Calu3 (cell line): ENCODE results near the gene RAB22A. TPM values are rescaled to one million over a fixed set of nuclear protein-coding genes. Genes with fewer than 3 reads are reported as not detected.
A peak's percentile ranks its signal among the peaks of the same experiment; 100 is the strongest.

Experiments
- BruUV-seq: library from RNA; stranded (reverse); fragments of 400-500 nt; replicated peaks from 2 replicates; lab custom pipeline; 2021; lab: Mats Ljungman, UMichigan
- CTCF ChIA-PET: fragments of 300-600 bp; sonication (Branson Sonifier 250); formaldehyde crosslinking; loops from one replicate; lab custom pipeline; 2022; ENCODE audit warnings: antibody characterized with exemption; lab: Charles Lee
- DNase-seq: peaks from one replicate; pipeline ENCODE4 v3.0.0; 2022
- H3K27ac Mint-ChIP-seq: one replicate; pipeline ENCODE4 v1.8.0; 2022; ENCODE audit warnings: mixed read lengths; ENCODE audit not compliant: unreplicated experiment
- H3K27me3 Mint-ChIP-seq: one replicate; pipeline ENCODE4 v1.8.0; 2022; ENCODE audit warnings: mixed read lengths; ENCODE audit not compliant: unreplicated experiment
- H3K36me3 Mint-ChIP-seq: one replicate; pipeline ENCODE4 v1.8.0; 2022; ENCODE audit warnings: mild to moderate bottlenecking, moderate library complexity, mixed read lengths; ENCODE audit not compliant: insufficient read depth, unreplicated experiment
- H3K4me1 Mint-ChIP-seq: one replicate; pipeline ENCODE4 v1.8.0; 2022; ENCODE audit warnings: mild to moderate bottlenecking, low read depth, mixed read lengths; ENCODE audit not compliant: unreplicated experiment
- H3K4me3 Mint-ChIP-seq: one replicate; pipeline ENCODE4 v1.8.0; 2022; ENCODE audit warnings: mild to moderate bottlenecking, low read depth, moderate library complexity, mixed read lengths; ENCODE audit not compliant: unreplicated experiment
- H3K9me3 Mint-ChIP-seq: one replicate; pipeline ENCODE4 v1.8.0; 2022; ENCODE audit warnings: low read depth, mixed read lengths; ENCODE audit not compliant: unreplicated experiment
- CTCF ChIP-seq: fragments of 200-600 bp; IDR thresholded peaks from one replicate; pipeline ENCODE4 v1.8.0; 2022; ENCODE audit warnings: antibody characterized with exemption; ENCODE audit not compliant: unreplicated experiment
- intact Hi-C: fragments of 100-400 bp; cut with micrococcal nuclease; formaldehyde crosslinking; loops from one replicate; pipeline ENCODE4 v1.10.0; 2022; ENCODE audit not compliant: unreplicated experiment
- total RNA-seq: library from RNA; stranded (reverse); gene quantifications from 2 replicates; pipeline ENCODE4 v1.2.3, GENCODE V29; 2022

Gene RAB22A
- total RNA-seq, 1 experiment from 2014 or later: 29.0 TPM

- DNase-seq: no peak
- Mint-ChIP-seq H3K36me3 (peaks cover 35% of the 10 kb centered on the region), H3K4me3 (peak overlapping the region; percentile 80), H3K27me3 (no peaks in the 10 kb centered on the region), H3K27ac (peak overlapping the region; percentile 83), H3K4me1 (peaks cover 46% of the 10 kb centered on the region), H3K9me3 (no peaks in the 10 kb centered on the region)
- BruUV-seq: TSS peak; percentile 40
- CTCF ChIA-PET: interaction anchor here (0.7 kb wide), 3 partner anchors 40 to 1825 kb away, joined by 3 read pairs; no protein-coding TSS in a partner anchor
- no peak for TF ChIP-seq CTCF
- intact Hi-C loops: no loop called here
These were observed 81.1 kb downstream of the RAB22A start for GRCh38 chr20:58390659-58391035.

- DNase-seq: no peak
- no TSS peak for BruUV-seq
- CTCF ChIA-PET: no interaction called here
- H3K9me3 Mint-ChIP-seq: no peaks in the 10 kb centered on the region
- no peak for TF ChIP-seq CTCF
- H3K27ac Mint-ChIP-seq: no peak overlapping the region
- intact Hi-C loops: no loop called here
- H3K36me3 Mint-ChIP-seq: peaks cover 35% of the 10 kb centered on the region
- H3K4me1 Mint-ChIP-seq: peaks cover 53% of the 10 kb centered on the region
- H3K27me3 Mint-ChIP-seq: no peaks in the 10 kb centered on the region
- no peak overlapping the region for H3K4me3 Mint-ChIP-seq
These were observed 82.8 kb downstream of the RAB22A start for GRCh38 chr20:58392286-58392685.

- Mint-ChIP-seq H3K4me3 (no peak overlapping the region), H3K27me3 (no peaks in the 10 kb centered on the region)
- intact Hi-C loops: no loop called here
These were observed 83.8 kb downstream of the RAB22A start for GRCh38 chr20:58393299-58393698.

GRCh38 chr20:58394801-58395200 lies 85.3 kb downstream of the RAB22A start:
- H3K27ac Mint-ChIP-seq: no peak overlapping the region
- no TSS peak for BruUV-seq

More at GRCh38 chr20:58393299-58393698, 83.8 kb downstream of the RAB22A start:
- Mint-ChIP-seq H3K36me3 (peaks cover 35% of the 10 kb centered on the region), H3K27ac (no peak overlapping the region), H3K9me3 (no peaks in the 10 kb centered on the region), H3K4me1 (peaks cover 53% of the 10 kb centered on the region)
- CTCF ChIA-PET: no interaction called here
- no peak for DNase-seq
- BruUV-seq: no TSS peak
- TF ChIP-seq CTCF: no peak

More at GRCh38 chr20:58394801-58395200, 85.3 kb downstream of the RAB22A start:
- Mint-ChIP-seq H3K4me1 (peaks cover 50% of the 10 kb centered on the region), H3K27me3 (no peaks in the 10 kb centered on the region), H3K4me3 (no peak overlapping the region), H3K9me3 (no peaks in the 10 kb centered on the region), H3K36me3 (peaks cover 23% of the 10 kb centered on the region)
- CTCF ChIA-PET: interaction anchor here (0.7 kb wide), 1 partner anchor 25 kb away, joined by 3 read pairs; no protein-coding TSS in a partner anchor
- intact Hi-C loops: no loop called here
- TF ChIP-seq CTCF: no peak
- DNase-seq: no peak
